T follicular helper cell (primary cell): ENCODE measurements around the gene XPNPEP3.
"Not testable (repeated sequence)": the region's sequence is repeated elsewhere in the genome, so short reads cannot be mapped to it uniquely, and the experiment has no call there.

Source experiments
- DNase-seq: peaks from one replicate; pipeline ENCODE4 v3.0.0-alpha.2; 2020; ENCODE audit warnings: low read depth
- total RNA-seq, 2 experiments: gene quantifications; one replicate each; lab custom pipeline; 2026; lab: John Stamatoyannopoulos, UW

The XPNPEP3 gene
- total RNA-seq = 19.6 to 19.9 reads per million in 2 experiments

GRCh38 chr22:40856513-40857308 is at the start of gene XPNPEP3, which contains the start of gene ST13:
Gene XPNPEP3 (plus strand): TSS chr22:40857148. CDS start chr22:40857182, 34 bp downstream.
Gene ST13 (minus strand): TSS chr22:40856639. CDS start chr22:40856540, 99 bp downstream.
- DNase-seq = peak; percentile 96

GRCh38 chr22:40808018-40808841 is 48.7 kb upstream of the XPNPEP3 start:
- DNase-seq = no peak

- DNase-seq = no peak
Observed at GRCh38 chr22:40813912-40814315, 43.0 kb upstream of the XPNPEP3 start.

- DNase-seq = no peak
Observed at GRCh38 chr22:40817737-40818136, 39.2 kb upstream of the XPNPEP3 start.

- DNase-seq = no peak
Observed at GRCh38 chr22:40818192-40818746, 38.7 kb upstream of the XPNPEP3 start.

GRCh38 chr22:40818747-40819598 is 38.0 kb upstream of the XPNPEP3 start, which contains the start of gene SLC25A17:
Gene SLC25A17 (minus strand): TSS chr22:40819346. CDS start chr22:40819248, 98 bp downstream.
- DNase-seq = peak; percentile 83

GRCh38 chr22:40819599-40820140 is 37.3 kb upstream of the XPNPEP3 start:
- no peak for DNase-seq

DNA sequence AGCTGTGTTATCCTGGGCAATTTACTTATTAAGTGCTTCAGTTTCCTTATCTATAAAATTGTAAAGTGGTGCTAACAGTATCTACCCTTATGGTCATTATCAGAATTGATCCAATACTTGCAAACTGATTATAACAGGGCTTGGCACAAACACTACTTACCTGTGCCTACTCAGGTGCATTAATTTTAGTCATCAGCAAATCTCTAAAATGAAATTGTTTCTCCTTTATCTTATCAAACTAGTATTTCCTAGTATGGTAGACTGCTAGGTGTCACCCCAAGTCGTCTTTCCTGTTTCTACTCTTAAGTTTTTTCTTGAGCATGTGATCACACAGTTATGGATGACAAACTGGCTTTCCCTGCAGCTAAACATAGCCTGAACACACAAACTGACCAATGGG is 33.5 kb upstream of the XPNPEP3 start:
- no peak for DNase-seq

GRCh38 chr22:40826292-40826691 is 30.7 kb upstream of the XPNPEP3 start:
- not testable (repeated sequence) for DNase-seq

GRCh38 chr22:40826984-40827741 is 29.8 kb upstream of the XPNPEP3 start:
- no peak for DNase-seq

DNA sequence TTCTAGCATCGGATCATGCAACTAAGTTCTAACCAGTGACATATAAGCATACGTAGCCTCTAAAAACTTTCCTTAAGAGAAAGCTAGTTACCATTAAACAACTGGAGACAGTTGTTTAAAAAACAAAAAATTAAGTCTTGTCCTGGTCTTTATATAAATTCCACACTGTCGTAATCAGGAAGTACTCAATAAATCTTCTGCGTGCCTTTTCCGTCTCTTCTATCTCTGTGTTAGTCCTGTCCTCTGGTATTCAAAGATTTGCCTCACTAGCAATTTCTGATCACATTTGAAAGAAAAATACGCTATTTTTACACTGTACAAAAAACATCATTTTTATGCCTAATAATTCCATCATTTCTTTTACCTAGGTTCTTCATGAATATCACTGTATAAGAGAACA is 27.8 kb upstream of the XPNPEP3 start:
- no peak for DNase-seq

- DNase-seq = no peak
Observed at GRCh38 chr22:40834619-40835018, 22.3 kb upstream of the XPNPEP3 start.

- no peak for DNase-seq
Observed at GRCh38 chr22:40838486-40838885, 18.5 kb upstream of the XPNPEP3 start.

DNA sequence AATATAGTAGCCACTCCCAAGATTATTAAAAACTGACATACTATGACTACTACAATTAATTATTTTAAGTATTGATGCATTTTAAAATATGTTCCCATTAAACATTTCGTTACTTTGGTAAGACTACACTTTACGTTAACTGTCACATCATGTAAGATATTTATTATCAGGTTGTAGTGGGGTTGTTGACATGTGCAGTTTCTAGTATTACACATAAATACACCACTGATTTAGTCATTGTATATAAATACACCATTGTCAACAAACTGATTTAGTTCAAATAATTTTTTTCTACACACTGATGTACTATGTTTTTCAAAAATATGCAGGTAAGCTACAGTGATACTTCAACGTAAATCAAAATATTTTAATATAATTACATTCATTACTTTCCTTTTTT is 12.0 kb upstream of the XPNPEP3 start:
- no peak for DNase-seq

DNA sequence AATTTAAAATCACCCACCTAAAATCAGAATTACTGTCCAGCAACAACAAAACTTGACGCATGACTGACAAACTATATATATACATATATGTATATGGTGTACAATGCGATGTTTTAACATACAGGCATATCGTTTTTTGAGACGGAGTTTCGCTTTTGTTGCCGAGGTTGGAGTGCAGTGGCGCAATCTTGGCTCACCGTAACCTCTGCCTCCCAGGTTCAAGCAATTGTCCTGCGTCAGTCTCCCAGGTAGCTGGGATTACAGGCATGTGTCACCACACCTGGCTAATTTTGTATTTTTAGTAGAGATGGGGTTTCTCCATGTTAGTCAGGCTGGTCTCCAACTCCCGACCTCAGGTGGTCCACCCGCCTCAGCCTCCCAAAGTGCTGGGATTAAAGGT is 11.1 kb upstream of the XPNPEP3 start:
- not testable (repeated sequence) for DNase-seq

DNA sequence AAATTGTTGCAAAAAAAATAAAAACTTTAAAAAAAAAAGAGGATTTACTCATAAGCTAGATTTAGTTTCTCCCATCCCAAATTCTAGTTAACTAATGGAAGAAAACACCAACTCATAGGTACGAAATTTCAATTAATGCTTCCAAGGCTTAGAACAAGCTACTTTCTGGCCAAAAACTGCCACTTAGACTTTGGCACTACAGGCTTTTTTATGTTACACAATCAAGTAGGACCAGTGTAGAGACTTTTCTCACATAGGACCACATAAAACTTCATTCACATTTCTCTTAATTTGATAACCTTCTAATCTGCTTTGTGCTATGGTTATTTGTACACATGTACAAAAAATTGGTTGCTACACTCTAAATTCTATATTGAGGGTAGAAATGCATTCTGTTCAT is 3.6 kb upstream of the XPNPEP3 start:
- DNase-seq = no peak

GRCh38 chr22:40853961-40854360 is 3.0 kb upstream of the XPNPEP3 start:
- DNase-seq = no peak

- DNase-seq = no peak
Observed at GRCh38 chr22:40855071-40855978, 1.6 kb upstream of the XPNPEP3 start.

DNA sequence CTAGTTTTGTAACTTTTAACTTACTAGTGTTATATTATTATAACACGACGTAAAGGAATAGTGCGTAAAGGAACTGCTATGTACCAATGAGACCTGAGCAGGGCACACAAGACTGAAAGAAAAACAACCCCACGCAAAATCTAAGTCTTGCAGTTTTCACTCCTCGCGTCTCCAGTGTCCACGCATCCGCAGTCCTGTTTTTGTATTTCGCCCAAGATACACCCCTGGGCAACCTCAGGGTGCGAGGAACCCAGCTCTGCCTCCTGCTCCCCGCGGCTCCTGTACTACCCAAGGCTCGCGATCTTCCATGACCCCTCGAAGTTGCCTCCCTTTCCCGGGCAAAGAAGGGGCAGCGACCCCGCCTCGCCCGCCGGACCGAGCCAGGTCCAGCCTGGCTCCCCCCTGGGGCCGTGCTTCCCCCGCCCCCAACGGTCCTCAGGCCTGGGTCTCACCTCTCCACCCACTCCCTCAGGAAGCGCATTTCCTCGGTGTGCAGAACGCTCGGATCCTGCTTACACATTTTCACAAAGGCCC is 902 bp upstream of the XPNPEP3 start:
- DNase-seq = peak; percentile 5
